Dermis blood vessel endothelial cell (primary cell): ENCODE data around the gene LILRB2. TPM values are rescaled to one million over a fixed set of nuclear protein-coding genes. Genes with fewer than 3 reads are reported as not detected.
"Not testable (repeated sequence)": the region's sequence is repeated elsewhere in the genome, so short reads cannot be mapped to it uniquely, and the experiment has no call there.

Source experiments
- DNase-seq: peaks from one replicate; pipeline ENCODE4 v3.0.0; 2010
- total RNA-seq: library from RNA; depleted of rRNA; stranded (reverse); fragments of >200 nt; gene quantifications from 2 replicates; pipeline ENCODE4 v1.2.3, GENCODE V29; 2014

The LILRB2 gene
- total RNA-seq, 1 donor from 2014 or later: not detected

GRCh38 chr19:54271587-54271986, 9.3 kb downstream of the LILRB2 start:
- not testable (repeated sequence) for DNase-seq

GRCh38 chr19:54271106-54271505, 9.8 kb downstream of the LILRB2 start:
- DNase-seq: no peak

GRCh38 chr19:54268936-54269335, 12.0 kb downstream of the LILRB2 start:
- DNase-seq: no peak

- peak; percentile 88 for DNase-seq
Observed at GRCh38 chr19:54266133-54266532, 14.8 kb downstream of the LILRB2 start.

- DNase-seq: no peak
Observed at GRCh38 chr19:54262470-54262869, 18.4 kb downstream of the LILRB2 start.

GRCh38 chr19:54262066-54262465, 18.8 kb downstream of the LILRB2 start:
- DNase-seq: no peak

GRCh38 chr19:54257116-54257480, 23.8 kb downstream of the LILRB2 start, which contains the start of gene LILRB5:
Gene LILRB5 (minus strand): TSS chr19:54257273. CDS start chr19:54257193, 80 bp downstream.
- DNase-seq: no peak

GRCh38 chr19:54256250-54257115, 24.4 kb downstream of the LILRB2 start:
- DNase-seq: no peak

GRCh38 chr19:54255105-54255775, 25.7 kb downstream of the LILRB2 start:
- DNase-seq: no peak

- DNase-seq: no peak
Observed at GRCh38 chr19:54254195-54254906, 26.6 kb downstream of the LILRB2 start.

GRCh38 chr19:54253331-54254194, 27.3 kb downstream of the LILRB2 start:
- no peak for DNase-seq

- no peak for DNase-seq
Observed at GRCh38 chr19:54252845-54253244, 28.1 kb downstream of the LILRB2 start.

GRCh38 chr19:54252243-54252642, 28.7 kb downstream of the LILRB2 start:
- no peak for DNase-seq

- peak; percentile 75 for DNase-seq
Observed at GRCh38 chr19:54248016-54248601, 32.8 kb downstream of the LILRB2 start.

- DNase-seq: no peak
Observed at GRCh38 chr19:54247106-54247930, 33.6 kb downstream of the LILRB2 start.

GRCh38 chr19:54245936-54246335, 35.0 kb downstream of the LILRB2 start:
- DNase-seq: no peak

- not testable (repeated sequence) for DNase-seq
Observed at GRCh38 chr19:54243809-54244208, 37.1 kb downstream of the LILRB2 start.

- DNase-seq: not testable (repeated sequence)
Observed at GRCh38 chr19:54242646-54243045, 38.3 kb downstream of the LILRB2 start, which contains the start of gene LILRA6. Gene LILRA6 (minus strand): TSS chr19:54242790.

GRCh38 chr19:54242234-54242633, 38.7 kb downstream of the LILRB2 start:
- not testable (repeated sequence) for DNase-seq
